Activated CD4-positive, alpha-beta memory T cell treated with anti-CD3 and anti-CD28 coated beads for 36 hours (primary cell): ENCODE data around the gene MTUS2. TPM values are rescaled to one million over a fixed set of nuclear protein-coding genes. Genes with fewer than 3 reads are reported as not detected.

Experiments used
- CTCF ChIA-PET: fragments of 350-600 bp; sonication (Branson Sonifier 250); formaldehyde crosslinking; loops from one replicate; lab custom pipeline; 2021; ENCODE audit warnings: antibody characterized with exemption, inconsistent platforms; lab: Charles Lee
- POLR2A ChIA-PET: fragments of 350-600 bp; sonication (Branson Sonifier 250); formaldehyde crosslinking; loops from one replicate; lab custom pipeline; 2021; ENCODE audit warnings: antibody characterized with exemption; lab: Charles Lee
- DNase-seq: peaks from one replicate; pipeline ENCODE4 v3.0.0-alpha.2; 2020
- H3K27ac Mint-ChIP-seq: one replicate; pipeline ENCODE4 v1.8.0; 2021; ENCODE audit warnings: mixed read lengths
- H3K27me3 Mint-ChIP-seq: one replicate; pipeline ENCODE4 v1.8.0; 2021; ENCODE audit warnings: mixed read lengths
- H3K36me3 Mint-ChIP-seq: one replicate; pipeline ENCODE4 v1.8.0; 2021; ENCODE audit warnings: mixed read lengths
- H3K4me1 Mint-ChIP-seq: one replicate; pipeline ENCODE4 v1.8.0; 2021; ENCODE audit warnings: low read depth, mixed read lengths
- H3K4me3 Mint-ChIP-seq: one replicate; pipeline ENCODE4 v1.8.0; 2021; ENCODE audit warnings: mild to moderate bottlenecking, mixed read lengths
- H3K9me3 Mint-ChIP-seq: one replicate; pipeline ENCODE4 v1.8.0; 2021; ENCODE audit warnings: mixed read lengths
- intact Hi-C: fragments of 100-400 bp; cut with micrococcal nuclease; formaldehyde crosslinking; loops from one replicate; pipeline ENCODE4 v1.15.1; 2023
- total RNA-seq, 2 experiments: library from RNA; stranded (reverse); gene quantifications; one replicate each; pipeline ENCODE4 v1.2.3, GENCODE V29; 2021

The MTUS2 gene
- total RNA-seq, 2 experiments from 2014 or later = not detected

- Mint-ChIP-seq H3K36me3 (no peaks in the 10 kb centered on the region), H3K4me3 (no peak overlapping the region), H3K9me3 (no peaks in the 10 kb centered on the region), H3K27ac (no peak overlapping the region), H3K27me3 (peaks cover 35% of the 10 kb centered on the region), H3K4me1 (no peaks in the 10 kb centered on the region)
- intact Hi-C loops = no loop called here
- DNase-seq = no peak
- CTCF ChIA-PET = no interaction called here
- POLR2A ChIA-PET = no interaction called here
Observed at GRCh38 chr13:29422015-29422414, 601.9 kb downstream of the MTUS2 start.

DNA sequence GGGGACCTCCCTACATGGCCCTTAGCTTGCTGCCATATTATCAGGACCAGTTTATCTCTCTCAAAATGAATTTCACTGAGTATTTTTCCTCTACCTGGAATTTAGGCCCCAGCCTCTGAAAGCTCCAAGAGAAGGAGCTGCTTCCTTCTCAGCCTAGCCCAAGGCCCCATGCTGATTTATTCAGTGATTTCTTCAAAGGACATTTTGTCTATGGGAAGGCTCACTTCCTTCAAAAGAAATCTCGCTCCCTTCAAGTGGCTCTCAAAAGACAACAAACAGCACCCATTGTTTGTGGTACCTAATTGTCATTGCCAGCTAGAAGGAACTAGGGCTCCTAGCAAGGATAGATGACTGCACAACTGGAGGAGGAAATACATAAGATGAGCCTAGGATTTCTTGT lies 602.9 kb downstream of the MTUS2 start:
- H3K27me3 Mint-ChIP-seq = peaks cover 40% of the 10 kb centered on the region
- no peak for DNase-seq
- H3K4me3 Mint-ChIP-seq = no peak overlapping the region
- H3K27ac Mint-ChIP-seq = no peak overlapping the region
- intact Hi-C loops = no loop called here
- H3K4me1 Mint-ChIP-seq = no peaks in the 10 kb centered on the region
- ChIA-PET POLR2A (no interaction called here), CTCF (no interaction called here)
- no peaks in the 10 kb centered on the region for H3K36me3 Mint-ChIP-seq
- H3K9me3 Mint-ChIP-seq = no peaks in the 10 kb centered on the region

DNA sequence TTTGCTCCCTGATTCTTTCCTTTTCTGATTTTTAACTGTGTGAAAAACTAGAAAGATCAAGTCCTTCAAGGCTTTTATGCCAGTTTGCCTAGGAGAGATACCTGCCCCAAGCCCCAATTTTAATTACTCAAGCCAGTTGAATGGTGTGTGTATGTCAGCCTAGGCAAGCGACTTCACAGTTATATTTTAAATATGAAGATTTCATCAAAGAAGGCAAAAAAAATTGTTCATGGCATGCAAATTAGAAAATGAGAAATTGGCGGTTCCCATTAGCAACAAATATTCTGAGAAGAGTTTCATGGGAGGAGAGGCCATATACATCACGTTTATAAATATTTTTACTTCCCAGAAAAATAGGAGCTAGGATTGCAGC lies 607.8 kb downstream of the MTUS2 start:
- H3K27me3 Mint-ChIP-seq = peaks cover 37% of the 10 kb centered on the region
- ChIA-PET POLR2A (no interaction called here), CTCF (no interaction called here)

DNA sequence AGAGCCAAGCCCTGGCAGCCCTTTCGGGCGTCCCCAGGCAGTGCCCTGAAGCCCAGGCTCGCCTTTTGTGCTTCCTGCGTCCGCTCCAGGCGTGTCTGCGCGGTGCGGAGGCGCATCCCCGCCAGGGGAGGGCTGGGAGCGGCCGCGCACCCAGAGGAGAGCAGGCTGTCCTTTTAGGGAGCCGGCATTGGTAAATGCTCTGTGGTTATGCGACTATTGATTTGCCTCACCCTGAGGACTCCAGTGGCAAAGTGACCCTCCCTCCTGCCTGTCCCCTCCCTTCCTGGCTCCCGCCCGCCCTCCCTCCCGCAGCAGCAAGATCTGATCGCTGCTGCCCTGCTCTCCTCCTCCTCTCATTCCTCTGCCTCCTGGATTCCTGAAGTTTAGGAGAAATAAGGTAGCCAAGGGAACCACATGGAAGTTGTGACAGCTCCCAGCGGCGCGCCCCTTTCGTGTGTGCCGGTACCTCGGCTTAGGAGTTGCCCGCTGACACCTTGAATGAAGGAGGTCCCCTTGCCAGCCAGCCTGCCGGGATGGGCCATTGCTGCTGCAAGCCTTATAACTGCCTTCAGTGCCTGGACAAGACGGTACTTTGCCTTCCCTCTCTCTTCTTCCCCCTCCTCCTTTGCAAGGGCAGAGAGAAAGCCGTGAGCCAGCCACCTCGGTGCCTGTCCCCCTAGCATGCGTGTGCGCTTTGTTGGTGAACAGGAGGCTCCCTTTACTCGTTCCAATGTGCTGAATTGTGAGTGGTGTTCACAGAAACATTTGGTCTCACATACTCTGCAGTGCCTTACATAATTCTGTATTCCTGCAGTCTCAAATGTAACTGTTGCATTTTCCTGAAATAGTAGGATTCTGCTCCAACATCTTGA lies 608.4 kb downstream of the MTUS2 start:
- Mint-ChIP-seq H3K4me3 (no peak overlapping the region), H3K27me3 (peaks cover 37% of the 10 kb centered on the region)
- no peak for DNase-seq

More for the DNA sequence above, 607.8 kb downstream of the MTUS2 start:
- intact Hi-C loops = no loop called here
- peaks cover 5% of the 10 kb centered on the region for H3K4me1 Mint-ChIP-seq
- no peak overlapping the region for H3K27ac Mint-ChIP-seq
- no peaks in the 10 kb centered on the region for H3K36me3 Mint-ChIP-seq
- H3K4me3 Mint-ChIP-seq = no peak overlapping the region
- no peaks in the 10 kb centered on the region for H3K9me3 Mint-ChIP-seq
- DNase-seq = no peak

DNA sequence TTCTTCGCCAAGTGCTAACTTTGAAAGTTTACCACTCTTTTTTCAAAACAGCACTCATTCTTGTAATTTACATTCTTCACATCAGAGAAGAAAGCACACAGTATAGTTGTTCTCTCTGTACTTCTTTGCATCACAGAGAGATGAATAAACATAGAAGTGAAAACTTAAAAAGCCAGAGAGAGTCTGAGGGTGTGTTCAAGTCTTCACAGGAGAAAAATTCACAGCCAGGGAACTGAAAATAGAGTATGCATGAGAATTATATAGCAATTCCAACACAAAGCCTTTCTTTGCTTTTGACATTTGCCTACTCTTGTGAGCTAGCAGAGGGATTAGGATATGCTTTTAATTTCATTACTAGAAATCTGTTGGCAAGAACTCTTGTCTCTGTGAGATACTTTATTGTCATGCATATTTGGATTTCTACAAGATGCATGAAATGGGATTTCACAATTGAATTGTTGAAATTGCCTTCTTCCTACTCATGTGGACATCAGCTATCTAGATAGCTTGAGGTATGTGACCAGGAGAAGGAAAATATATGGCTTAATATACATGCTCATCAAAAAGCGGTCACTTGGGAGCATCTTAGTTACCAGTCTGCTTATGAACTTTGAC lies 609.3 kb downstream of the MTUS2 start:
- Mint-ChIP-seq H3K27ac (no peak overlapping the region), H3K27me3 (peaks cover 37% of the 10 kb centered on the region), H3K4me3 (no peak overlapping the region), H3K9me3 (no peaks in the 10 kb centered on the region), H3K4me1 (peaks cover 5% of the 10 kb centered on the region), H3K36me3 (no peaks in the 10 kb centered on the region)
- CTCF ChIA-PET = no interaction called here
- POLR2A ChIA-PET = no interaction called here
- no peak for DNase-seq
- intact Hi-C loops = no loop called here

More for the DNA sequence above, 608.4 kb downstream of the MTUS2 start:
- Mint-ChIP-seq H3K27ac (no peak overlapping the region), H3K4me1 (peaks cover 5% of the 10 kb centered on the region), H3K36me3 (no peaks in the 10 kb centered on the region), H3K9me3 (no peaks in the 10 kb centered on the region)
- ChIA-PET CTCF (no interaction called here), POLR2A (no interaction called here)
- intact Hi-C loops = no loop called here

DNA sequence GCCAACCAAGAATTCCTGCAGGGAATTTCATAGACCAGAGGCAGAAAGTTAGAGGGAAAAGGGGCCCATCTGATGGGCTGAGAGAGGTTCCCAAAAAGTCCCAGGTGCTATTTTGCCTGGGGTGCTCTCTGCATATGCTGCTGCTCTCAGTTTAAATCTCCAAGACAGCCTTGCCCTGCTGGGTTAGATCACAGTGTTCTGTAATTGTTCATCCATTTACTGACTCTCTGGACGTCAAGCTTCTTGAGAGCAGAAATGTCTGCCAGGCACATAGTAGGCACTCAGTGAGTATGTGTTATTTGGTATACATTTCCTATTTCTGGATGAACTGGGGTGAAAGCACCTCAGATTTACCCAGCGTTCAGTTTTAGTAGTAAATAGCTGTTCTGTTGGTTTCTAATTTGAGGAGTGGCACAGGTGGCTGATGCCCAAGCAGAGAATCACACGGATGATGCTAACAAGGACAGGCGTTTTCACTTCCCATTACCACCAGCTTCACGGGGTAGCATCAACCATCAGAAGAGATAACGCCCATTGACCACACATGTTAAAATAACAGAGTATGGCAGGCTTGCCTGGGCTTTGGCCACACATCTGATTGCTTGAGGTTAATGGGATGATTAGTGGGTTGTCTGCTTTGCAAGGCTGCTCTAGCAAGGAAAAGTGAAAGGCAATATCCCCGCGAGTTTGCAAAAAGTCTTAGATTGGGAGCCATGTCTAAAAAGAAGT lies 614.2 kb downstream of the MTUS2 start:
- H3K9me3 Mint-ChIP-seq = no peaks in the 10 kb centered on the region
- ChIA-PET CTCF (interaction anchor here (0.7 to 1.2 kb wide), 2 partner anchors 22 to 38 kb away, joined by 3 read pairs; no protein-coding TSS in a partner anchor), POLR2A (no interaction called here)
- no peaks in the 10 kb centered on the region for H3K36me3 Mint-ChIP-seq
- no peak for DNase-seq
- no peaks in the 10 kb centered on the region for H3K4me1 Mint-ChIP-seq
- peaks cover 11% of the 10 kb centered on the region for H3K27me3 Mint-ChIP-seq
- intact Hi-C loops = no loop called here
- no peak overlapping the region for H3K4me3 Mint-ChIP-seq
- H3K27ac Mint-ChIP-seq = no peak overlapping the region

DNA sequence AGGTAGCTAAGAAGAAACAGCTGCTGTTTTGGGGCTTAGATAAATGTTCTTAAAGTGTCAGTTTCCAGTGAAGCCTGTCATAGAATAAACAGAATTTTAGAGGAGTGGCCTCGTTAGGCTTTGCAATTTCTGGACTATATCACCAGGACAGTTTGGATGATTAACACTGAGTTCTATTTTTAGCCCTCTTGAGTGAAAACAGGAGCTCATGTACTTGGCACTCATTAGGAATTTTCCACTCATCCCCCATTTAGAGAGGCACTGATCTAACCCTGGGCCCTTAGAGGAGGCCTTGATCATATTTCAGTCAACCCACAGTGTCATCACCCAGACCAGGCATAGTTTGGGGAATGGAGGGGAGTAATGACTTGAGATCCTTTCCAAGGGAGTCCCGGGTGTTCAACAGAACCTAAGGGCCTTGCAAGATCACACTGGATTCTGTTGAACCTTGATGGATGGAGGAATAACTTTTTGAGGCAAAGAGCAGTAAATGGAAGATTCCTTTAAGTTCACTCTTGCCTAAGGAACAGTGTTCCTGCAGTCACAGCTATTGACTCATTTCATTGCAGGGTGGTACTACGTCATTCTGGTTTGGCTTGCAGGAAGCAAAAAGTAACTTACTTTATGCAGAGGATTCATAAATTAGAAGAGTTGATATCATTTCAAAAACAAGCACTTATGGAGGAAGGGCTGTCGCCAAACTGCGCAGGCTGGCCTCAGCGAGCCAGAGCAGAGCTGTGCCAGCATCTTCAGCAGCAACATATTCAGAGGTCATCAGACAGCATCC lies 615.2 kb downstream of the MTUS2 start:
- no peaks in the 10 kb centered on the region for H3K36me3 Mint-ChIP-seq
- DNase-seq = no peak
- ChIA-PET CTCF (interaction anchor here (0.7 kb wide), 1 partner anchor 21 kb away, joined by 3 read pairs; no protein-coding TSS in a partner anchor), POLR2A (no interaction called here)
- H3K9me3 Mint-ChIP-seq = no peaks in the 10 kb centered on the region
- no peak overlapping the region for H3K27ac Mint-ChIP-seq
- H3K27me3 Mint-ChIP-seq = peaks cover 10% of the 10 kb centered on the region
- no peak overlapping the region for H3K4me3 Mint-ChIP-seq
- H3K4me1 Mint-ChIP-seq = no peaks in the 10 kb centered on the region
- intact Hi-C loops = no loop called here

- peaks cover 6% of the 10 kb centered on the region for H3K27me3 Mint-ChIP-seq
- H3K4me1 Mint-ChIP-seq = no peaks in the 10 kb centered on the region
- H3K9me3 Mint-ChIP-seq = no peaks in the 10 kb centered on the region
- DNase-seq = no peak
- intact Hi-C loops = no loop called here
- POLR2A ChIA-PET = no interaction called here
- no peak overlapping the region for H3K27ac Mint-ChIP-seq
- H3K4me3 Mint-ChIP-seq = no peak overlapping the region
- CTCF ChIA-PET = no interaction called here
- H3K36me3 Mint-ChIP-seq = no peaks in the 10 kb centered on the region
Observed at GRCh38 chr13:29436291-29436690, 616.2 kb downstream of the MTUS2 start.

- H3K36me3 Mint-ChIP-seq = no peaks in the 10 kb centered on the region
Observed at GRCh38 chr13:29436721-29437280, 616.7 kb downstream of the MTUS2 start.

GRCh38 chr13:29438769-29439168 lies 618.6 kb downstream of the MTUS2 start:
- ChIA-PET CTCF (no interaction called here), POLR2A (no interaction called here)
- no peak overlapping the region for H3K4me3 Mint-ChIP-seq
- H3K27ac Mint-ChIP-seq = no peak overlapping the region
- no peaks in the 10 kb centered on the region for H3K4me1 Mint-ChIP-seq
- H3K9me3 Mint-ChIP-seq = no peaks in the 10 kb centered on the region
- peaks cover 5% of the 10 kb centered on the region for H3K27me3 Mint-ChIP-seq
- H3K36me3 Mint-ChIP-seq = no peaks in the 10 kb centered on the region
- no peak for DNase-seq
- intact Hi-C loops = no loop called here

More at GRCh38 chr13:29436721-29437280, 616.7 kb downstream of the MTUS2 start:
- Mint-ChIP-seq H3K27me3 (peaks cover 3% of the 10 kb centered on the region), H3K9me3 (no peaks in the 10 kb centered on the region), H3K27ac (no peak overlapping the region), H3K4me1 (no peaks in the 10 kb centered on the region), H3K4me3 (no peak overlapping the region)
- intact Hi-C loops = no loop called here
- ChIA-PET POLR2A (no interaction called here), CTCF (no interaction called here)
- DNase-seq = no peak

GRCh38 chr13:29439601-29440388 lies 619.7 kb downstream of the MTUS2 start:
- Mint-ChIP-seq H3K9me3 (no peaks in the 10 kb centered on the region), H3K27me3 (peaks cover 5% of the 10 kb centered on the region), H3K27ac (no peak overlapping the region), H3K36me3 (no peaks in the 10 kb centered on the region), H3K4me3 (no peak overlapping the region), H3K4me1 (no peaks in the 10 kb centered on the region)
- no peak for DNase-seq
- intact Hi-C loops = no loop called here
- CTCF ChIA-PET = no interaction called here
- POLR2A ChIA-PET = no interaction called here
